GM18505 (cell line): ENCODE measurements around the gene ARL6IP1.
"Not testable (repeated sequence)": the region's sequence is repeated elsewhere in the genome, so short reads cannot be mapped to it uniquely, and the experiment has no call there.

Experiments
- ATAC-seq: cut with Tn5 transposase; IDR thresholded peaks from one replicate; pipeline ENCODE4 v1.9.1; 2021; ENCODE audit not compliant: unreplicated experiment

Gene ARL6IP1

DNA sequence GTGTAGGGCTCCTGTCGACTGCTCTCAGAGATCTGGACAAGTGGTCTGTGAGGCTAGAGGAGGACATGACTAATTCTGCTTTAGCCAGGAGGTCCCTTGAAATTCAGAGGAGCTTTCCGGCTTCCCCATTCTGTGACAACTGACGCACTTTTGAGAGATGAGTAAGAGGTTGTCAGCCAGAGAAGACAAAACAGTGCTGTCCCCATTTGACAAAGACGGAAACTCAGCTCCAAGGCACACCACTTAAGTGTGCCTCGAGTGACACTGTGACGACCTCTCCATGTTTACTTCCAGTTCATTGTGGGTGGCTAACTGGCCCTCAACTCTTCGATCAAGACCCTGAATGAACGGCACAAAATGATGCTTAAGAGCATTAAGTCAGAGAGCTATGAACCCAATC is 58.5 kb downstream of the ARL6IP1 start:
- ATAC-seq, result not testable (repeated sequence)
